NCI-H1092 treated with DMSO at 0.1 percent for 48 hours (cell line): ENCODE data around the gene SNTB2.
"Not testable (repeated sequence)": the region's sequence is repeated elsewhere in the genome, so short reads cannot be mapped to it uniquely, and the experiment has no call there.

Experiments used
- DNase-seq: peaks from one replicate; lab custom pipeline; 2025; lab: John Stamatoyannopoulos, UW

Gene SNTB2

DNA sequence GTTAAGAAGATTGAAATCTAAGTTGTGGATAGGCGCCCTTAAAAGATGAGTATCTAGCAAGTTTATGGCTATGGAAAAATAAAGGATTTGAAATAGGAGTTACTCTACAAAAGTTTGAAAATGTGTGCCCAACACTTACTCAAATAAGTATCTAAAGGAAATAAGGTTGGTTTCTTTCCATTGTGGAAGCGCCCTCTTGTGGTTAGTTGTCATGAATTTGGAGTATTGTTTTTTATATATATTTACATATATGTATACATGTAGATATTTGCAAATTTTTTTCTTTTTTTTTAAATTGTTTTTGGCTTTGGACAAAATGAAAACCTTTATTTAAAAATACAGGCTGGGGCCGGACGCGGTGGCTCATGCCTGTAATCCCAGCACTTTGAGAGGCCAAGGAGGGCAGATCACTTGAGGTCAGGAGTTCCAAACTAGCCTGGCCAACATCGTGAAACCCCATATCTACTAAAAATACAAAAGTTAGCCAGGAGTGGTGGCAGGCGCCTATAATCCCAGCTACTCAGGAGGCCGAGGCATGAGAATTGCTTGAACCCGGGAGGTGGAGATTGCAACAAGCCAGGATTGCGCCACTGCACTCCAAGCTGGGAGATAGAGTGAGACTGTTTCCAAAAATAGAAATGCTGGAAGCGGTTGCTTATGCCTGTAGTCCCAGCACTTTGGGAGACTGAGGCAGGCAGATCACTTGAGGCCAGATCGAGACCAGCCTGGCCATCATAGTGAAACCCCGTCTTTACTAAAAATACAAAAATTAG is 100.2 kb downstream of the SNTB2 start:
- peak; percentile 40 for DNase-seq

- DNase-seq = not testable (repeated sequence)
Observed at GRCh38 chr16:69291657-69292056, 104.7 kb downstream of the SNTB2 start.

GRCh38 chr16:69293401-69293800 is 106.4 kb downstream of the SNTB2 start:
- DNase-seq = no peak

- no peak for DNase-seq
Observed at GRCh38 chr16:69294051-69294450, 107.1 kb downstream of the SNTB2 start.

DNA sequence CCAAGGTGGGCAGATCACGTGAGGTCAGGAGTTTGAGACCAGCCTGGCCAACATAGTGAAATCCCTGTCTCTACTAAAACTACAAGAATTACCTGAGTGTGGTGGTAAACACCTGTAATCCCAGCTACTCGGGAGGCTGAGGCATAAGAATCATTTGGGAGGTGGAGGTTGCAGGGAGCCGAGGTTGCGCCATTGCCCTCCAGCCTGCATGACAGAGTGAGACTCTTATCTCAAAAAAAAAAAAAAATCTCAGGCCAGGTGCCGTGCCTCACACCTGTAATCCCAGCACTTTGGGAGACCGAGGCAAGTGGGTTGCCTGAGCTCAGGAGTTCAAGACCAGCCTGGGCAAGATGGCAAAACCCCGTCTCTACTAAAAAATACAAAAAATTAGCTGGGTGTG is 109.8 kb downstream of the SNTB2 start:
- DNase-seq = not testable (repeated sequence)

DNA sequence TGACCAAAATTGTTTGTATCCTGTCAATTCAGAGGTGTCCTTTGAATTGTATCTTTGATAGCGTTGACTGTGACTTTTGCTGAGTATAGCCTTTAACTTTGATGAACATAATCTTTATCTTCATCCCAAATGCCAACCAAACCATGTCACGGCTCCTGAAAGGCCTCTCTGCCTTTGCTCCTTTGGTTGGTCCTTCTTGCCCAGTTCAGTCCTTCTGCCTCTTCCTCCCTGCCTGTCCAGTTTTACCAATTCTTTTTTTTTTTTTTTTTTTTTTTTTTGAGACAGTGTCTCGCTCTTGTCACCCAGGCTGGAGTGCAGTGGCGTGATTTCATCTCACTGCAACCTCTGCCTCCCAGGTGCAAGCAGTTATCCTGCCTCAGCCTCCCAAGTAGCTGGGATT is 111.3 kb downstream of the SNTB2 start:
- no peak for DNase-seq

DNA sequence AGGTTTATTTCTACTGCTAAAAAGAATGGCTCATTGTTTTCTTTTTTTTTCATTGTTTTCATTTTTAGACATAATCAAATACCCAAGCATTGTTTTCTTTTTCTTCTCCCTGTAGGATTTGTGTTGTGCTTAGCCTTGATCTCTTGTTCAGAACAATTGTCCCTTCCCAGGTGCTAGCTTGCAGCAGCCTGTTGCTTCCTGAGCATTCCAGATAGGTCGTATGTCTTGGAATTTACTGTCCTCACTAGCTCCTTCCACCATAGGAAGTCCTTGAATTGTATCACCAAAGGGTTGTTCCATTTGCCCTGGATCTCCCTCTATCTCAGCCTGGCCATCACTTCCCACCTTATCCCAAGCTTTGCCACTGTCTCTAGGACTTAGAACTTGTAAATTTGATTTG is 114.2 kb downstream of the SNTB2 start:
- no peak for DNase-seq

DNA sequence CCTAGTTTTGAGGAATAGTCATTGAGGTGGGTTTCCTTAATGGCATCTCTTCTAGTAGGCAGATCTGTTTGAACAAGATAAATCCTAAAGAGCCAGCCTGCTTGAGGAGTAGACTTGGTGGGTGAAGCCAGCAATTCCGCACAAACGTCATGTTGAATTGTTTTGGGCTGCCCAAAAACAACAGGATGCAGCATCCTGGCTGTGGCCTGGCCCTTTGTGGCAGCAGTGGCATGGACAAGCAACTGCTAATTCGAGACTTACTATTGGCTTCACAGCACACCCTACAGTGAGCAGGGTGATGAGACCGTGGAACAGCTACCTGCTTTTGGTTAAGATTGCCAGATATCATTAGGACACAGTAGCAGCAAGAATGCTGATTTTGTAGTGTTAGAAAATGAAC is 114.9 kb downstream of the SNTB2 start:
- no peak for DNase-seq

DNA sequence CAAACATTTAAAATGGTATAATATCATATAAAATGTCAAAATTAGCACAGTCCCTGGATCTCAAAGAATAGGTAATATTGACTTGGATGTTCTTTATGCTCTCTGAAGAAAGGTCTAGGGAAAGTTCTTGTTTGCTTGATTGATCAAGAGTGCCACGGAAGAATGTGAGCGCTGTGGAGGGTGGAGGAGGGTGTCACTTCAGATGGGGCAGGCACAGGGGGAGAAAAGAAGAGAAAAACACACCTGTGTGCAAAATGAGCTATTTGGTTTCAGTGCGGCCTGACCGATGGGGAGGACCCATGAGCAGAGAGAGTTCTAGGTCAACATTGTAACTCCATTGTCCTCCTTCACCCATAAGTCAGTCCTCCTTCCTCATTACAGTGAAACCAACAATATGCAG is 115.3 kb downstream of the SNTB2 start:
- DNase-seq = no peak

GRCh38 chr16:69306031-69306430 is 119.1 kb downstream of the SNTB2 start:
- no peak for DNase-seq

DNA sequence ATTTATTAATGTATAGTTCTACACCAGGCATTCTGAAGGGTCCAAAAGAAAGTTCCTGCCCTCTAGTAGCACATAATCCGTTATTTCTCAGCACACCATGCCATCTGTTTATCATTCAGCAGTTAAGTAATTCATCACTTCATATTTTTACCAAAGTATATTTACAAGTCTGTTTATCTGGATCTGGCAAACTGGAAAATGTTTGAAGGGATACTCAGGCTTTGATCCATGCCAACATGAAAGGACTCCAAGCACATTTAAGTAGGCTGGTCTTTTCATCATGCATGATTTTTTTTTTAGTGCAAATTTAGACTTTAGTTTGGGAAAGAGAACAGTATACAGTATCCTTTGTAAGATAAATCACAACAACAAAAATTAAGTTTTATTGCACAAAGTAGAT is 120.1 kb downstream of the SNTB2 start:
- DNase-seq = no peak

DNA sequence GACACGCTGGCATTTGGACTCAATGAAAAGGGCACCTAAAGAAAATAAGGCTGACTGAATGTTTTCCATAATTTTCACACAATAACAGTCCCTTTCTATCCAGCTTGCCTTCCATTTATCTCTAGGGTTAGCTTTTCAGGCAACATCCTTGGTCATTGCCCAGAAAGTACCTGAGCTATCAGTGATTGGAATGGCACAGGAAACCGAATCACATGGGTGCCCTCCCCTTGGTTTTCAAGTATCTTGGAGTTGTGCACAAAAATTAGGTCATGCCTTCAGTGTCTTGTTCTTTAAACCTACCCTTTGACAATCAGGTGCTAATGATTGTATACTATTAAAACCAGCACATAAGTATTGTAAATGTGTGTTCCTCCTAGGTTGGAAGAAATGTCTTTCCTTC is 120.9 kb downstream of the SNTB2 start:
- no peak for DNase-seq

DNA sequence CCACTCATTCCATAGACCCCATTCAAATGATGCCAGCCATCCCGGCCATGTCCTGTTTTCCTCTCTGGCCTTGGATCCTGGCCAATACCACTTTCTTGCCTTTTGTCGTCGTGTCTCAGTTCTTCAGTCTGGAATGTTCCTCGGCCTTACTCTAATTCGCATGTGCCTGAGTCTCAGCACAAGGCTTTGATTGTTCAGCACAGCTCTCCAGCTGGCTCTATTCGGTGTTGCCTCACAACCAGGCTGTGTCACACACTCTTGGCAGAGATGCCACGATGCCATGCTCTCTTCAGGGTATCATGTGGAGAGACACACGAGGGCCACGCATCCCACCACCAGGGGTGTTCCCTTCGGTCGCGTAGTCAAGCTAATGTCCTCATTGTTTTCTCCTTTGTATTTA is 122.4 kb downstream of the SNTB2 start:
- DNase-seq = no peak

DNA sequence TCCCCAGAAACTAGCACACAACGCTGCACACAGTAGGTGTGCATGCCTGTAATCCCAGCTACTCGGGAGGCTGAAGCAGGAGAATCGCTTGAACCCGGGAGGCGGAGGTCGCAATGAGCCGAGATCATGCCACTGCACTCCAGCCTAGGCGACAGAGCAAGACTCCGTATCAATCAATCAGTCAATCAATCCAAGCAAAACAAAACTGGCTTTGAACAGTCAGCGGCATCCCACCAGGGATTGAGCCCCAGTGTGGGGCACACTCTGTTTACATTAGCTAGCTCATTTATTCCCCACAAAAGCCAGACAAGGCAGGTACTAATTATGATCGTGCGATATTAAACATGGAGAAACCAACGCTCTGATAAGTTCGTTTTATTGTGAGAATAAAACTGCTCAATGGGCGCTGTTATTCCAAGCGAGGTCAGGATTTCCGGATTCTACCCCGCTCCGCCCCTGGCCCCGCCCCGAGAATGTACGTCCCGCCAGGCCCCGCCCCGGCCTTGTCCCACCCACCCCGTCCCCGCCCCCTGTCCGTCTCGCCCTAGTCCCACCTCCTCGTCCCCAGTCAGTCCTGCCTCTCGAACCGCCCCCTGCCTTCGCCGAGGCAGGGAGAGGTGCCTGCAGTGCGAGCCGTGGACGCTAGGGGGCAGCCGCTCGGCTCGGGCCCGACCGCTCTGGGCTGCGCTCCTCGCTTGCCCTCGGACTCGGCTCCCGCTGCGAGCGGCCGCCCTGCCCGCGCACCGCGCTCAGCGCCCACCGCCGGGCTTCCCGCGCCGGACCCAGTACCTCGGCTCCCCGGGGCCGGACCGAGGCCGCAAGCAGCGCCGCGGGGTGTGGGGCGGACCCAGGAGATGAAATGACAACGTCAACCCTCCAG is 123.9 kb downstream of the SNTB2 start, which contains the start of gene VPS4A:
Gene VPS4A (plus strand): TSS at position 698 of the 880 bp plus-strand sequence. CDS start 162 bp downstream, at position 860.
- peak; percentile 97 for DNase-seq

GRCh38 chr16:69311533-69312387 is 124.8 kb downstream of the SNTB2 start:
- DNase-seq = peak; percentile 29

GRCh38 chr16:69313469-69313868 is 126.5 kb downstream of the SNTB2 start:
- DNase-seq = no peak

- no peak for DNase-seq
Observed at GRCh38 chr16:69314534-69314933, 127.6 kb downstream of the SNTB2 start.

DNA sequence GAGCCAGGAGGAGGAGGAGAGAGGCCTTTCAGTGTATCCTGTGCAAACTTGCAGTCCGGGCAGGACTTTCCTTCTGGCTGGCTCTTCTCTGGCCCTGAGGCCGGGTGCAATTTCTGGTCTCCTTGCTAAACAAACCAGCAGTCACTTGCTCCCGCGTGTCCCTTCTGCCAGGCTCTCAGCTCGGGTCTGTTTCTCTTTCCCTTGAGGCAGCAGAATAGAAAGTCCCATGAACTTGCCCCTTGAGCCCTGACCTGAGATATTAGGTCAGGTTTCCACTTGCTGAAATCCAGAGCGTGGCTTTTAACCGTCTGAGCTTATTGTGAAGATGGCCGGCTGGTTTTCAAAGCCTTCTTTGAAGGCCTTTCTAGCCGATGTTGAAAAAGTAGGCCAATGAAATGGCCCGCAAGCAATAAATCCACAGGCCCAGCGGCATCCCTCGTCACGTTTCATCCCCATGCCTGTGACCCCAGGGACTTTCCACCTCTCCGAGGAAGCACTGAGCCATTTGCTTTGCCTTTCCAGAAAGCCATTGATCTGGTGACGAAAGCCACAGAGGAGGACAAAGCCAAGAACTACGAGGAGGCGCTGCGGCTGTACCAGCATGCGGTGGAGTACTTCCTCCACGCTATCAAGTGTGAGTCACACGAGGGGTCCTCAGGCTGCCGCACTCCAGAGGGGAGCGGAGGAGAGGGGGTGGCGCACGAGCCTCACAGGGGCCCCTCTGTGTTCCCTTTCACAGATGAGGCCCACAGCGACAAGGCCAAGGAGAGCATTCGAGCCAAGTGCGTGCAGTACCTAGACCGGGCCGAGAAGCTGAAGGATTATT is 128.7 kb downstream of the SNTB2 start:
- DNase-seq = no peak

- DNase-seq = no peak
Observed at GRCh38 chr16:69316595-69317034, 129.7 kb downstream of the SNTB2 start.

- no peak for DNase-seq
Observed at GRCh38 chr16:69318177-69318910, 131.4 kb downstream of the SNTB2 start.

DNA sequence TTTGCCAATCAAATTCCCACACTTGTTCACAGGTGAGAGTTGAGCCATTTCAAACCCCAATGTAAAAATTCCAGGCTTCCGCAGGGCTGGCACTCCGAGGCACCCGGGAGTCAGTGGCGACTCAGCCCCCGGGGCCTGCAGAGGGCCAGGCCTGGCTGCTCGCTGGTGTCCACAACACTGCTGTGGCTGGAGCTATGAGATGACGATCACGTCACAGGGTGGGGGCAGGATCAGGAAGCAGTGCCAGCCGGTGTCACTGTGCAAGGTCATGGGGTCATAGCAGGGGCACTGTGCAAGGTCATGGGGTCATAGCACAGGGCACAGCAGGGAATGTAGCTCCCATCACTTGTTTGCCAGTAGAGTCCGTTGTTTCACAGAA is 131.9 kb downstream of the SNTB2 start:
- no peak for DNase-seq
